ENCODE measurements around the gene NOSIP. TPM values are rescaled to one million over a fixed set of nuclear protein-coding genes. Genes with fewer than 3 reads are reported as not detected.

NOSIP gene
- total and polyA plus RNA-seq, 11 donors, result 37.3 to 91.3 (median 49.0) TPM

DNA sequence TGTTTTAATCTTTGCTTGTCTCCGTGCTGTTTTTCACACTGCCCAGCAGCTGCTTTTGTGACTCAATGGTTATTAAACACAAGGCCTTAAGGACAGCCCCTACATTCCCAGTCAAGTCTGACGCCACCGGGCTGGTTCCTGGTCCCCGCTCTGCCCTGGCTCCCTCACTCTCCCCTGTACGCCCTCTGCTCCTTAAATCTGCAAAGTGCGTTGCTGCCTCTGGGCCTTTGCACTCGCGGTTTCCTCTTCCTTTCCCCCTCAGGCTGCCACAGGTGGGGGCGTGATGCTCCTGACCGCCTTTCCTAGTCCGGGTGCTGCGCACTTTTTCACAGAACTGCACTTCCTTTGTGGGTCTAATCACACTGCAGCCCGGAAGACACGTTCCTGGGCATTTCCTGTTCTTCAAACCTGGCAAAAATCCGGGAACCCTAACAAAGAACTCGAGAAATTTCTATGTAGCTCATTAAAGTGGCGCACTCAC, 25.6 kb downstream of the NOSIP start:
- H3K27ac ChIP-seq, result peak overlapping the region in 9 of 12 donors; percentile 6 to 64 (median 43)
- DNase-seq (peak in 4 of 5 donors; percentile 36 to 69 (median 48)), ATAC-seq (peak in 3 of 4 donors; percentile 3 to 69 (median 33))
- no peak overlapping the region for H3K4me3 ChIP-seq
- H3K36me3 ChIP-seq, result peaks cover 0 to 72% (median 50%) of the 10 kb centered on the region in 9 donors
- peaks cover 0 to 54% (median 0%) of the 10 kb centered on the region in 12 donors for H3K4me1 ChIP-seq
- no peak for TF ChIP-seq POLR2A (IDR thresholded peaks at IDR 0.05)
- intact Hi-C loops (cut with DNase I), result no loop called here
- no peaks in the 10 kb centered on the region for H3K9me3 ChIP-seq
- H3K27me3 ChIP-seq, result no peaks in the 10 kb centered on the region
- WGBS, 4 donors, result 65 to 74% (median 71%) methylated on average over 17 of the region's 17 CpGs

DNA sequence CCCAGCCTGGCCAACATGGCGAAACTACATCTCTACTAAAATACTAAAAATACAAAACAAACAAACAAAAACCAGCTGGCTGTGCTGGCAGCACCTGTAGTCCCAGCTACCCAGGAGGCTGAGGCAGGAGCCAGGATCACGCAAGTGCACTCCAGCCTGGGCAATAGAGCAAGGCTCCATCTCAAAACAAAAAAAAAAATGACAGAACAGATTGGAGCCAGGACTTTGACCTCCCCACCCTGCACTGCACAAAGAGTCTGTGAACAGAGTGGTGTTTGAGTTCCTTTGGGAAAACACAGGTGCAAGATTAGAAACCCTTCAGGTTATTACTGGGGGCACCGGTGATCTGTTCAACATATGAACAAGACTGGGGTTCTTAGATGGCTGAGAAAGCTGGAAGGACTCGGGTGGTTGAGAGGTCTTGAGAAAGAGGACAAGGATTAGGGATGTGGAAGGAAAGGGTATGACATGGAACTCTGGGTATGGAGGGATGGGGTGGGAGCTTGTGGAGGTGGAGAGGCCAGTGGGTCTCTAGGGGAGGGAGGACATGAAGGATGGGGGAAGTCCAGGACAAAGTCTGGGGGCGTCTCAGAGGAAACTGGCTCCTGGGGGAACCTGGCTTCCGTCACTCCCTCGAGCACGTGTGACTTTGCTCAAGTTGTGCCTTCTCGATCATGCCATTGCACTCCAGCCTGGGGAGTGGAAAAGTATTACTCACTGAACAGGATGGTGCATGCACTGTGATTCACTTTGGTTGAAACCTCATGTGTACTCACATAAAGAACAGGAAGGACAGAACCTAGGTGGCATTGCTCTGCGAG, 26.7 kb downstream of the NOSIP start:
- peaks cover 0 to 61% (median 40%) of the 10 kb centered on the region in 9 donors for H3K36me3 ChIP-seq
- H3K27ac ChIP-seq, result peak overlapping the region in 1 of 12 donors; percentile 63
- H3K4me1 ChIP-seq, result peaks cover 0 to 50% (median 0%) of the 10 kb centered on the region in 12 donors
- DNase-seq (no peak), ATAC-seq (no peak)
- no peak for TF ChIP-seq POLR2A (IDR thresholded peaks at IDR 0.05)
- H3K27me3 ChIP-seq, result no peaks in the 10 kb centered on the region
- 71 to 85% (median 76%) methylated on average over 10 of the region's 10 CpGs for WGBS, 4 donors
- H3K9me3 ChIP-seq, result no peaks in the 10 kb centered on the region
- H3K4me3 ChIP-seq, result no peak overlapping the region
- intact Hi-C loops (cut with DNase I), result no loop called here

DNA sequence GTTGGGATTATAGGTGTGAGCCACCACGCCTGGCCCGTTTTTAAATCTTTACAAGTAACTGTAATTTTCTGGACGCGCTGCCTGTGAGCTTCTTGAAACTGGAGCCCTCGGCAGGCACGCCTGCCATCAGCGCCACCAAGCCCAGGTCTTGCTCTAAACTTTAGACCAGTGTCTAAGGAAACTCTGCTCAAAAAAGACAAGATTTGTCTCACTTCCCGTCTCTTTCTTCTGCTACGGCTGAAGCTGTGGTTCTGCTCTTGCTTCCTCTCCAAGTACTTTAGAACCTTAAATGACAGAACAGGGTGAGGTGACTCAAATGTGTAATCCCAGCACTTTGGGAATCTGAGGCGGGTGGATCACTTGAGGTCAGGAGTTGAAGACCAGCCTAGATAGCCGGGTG, 27.6 kb downstream of the NOSIP start:
- DNase-seq (no peak), ATAC-seq (no peak)
- intact Hi-C loops (cut with DNase I), result no loop called here
- no peaks in the 10 kb centered on the region for H3K27me3 ChIP-seq
- no peak overlapping the region for H3K4me3 ChIP-seq
- peaks cover 0 to 52% (median 31%) of the 10 kb centered on the region in 9 donors for H3K36me3 ChIP-seq
- WGBS, 4 donors, result 93 to 96% (median 94%) methylated on average over 11 of the region's 11 CpGs
- TF ChIP-seq, protein P1, sequence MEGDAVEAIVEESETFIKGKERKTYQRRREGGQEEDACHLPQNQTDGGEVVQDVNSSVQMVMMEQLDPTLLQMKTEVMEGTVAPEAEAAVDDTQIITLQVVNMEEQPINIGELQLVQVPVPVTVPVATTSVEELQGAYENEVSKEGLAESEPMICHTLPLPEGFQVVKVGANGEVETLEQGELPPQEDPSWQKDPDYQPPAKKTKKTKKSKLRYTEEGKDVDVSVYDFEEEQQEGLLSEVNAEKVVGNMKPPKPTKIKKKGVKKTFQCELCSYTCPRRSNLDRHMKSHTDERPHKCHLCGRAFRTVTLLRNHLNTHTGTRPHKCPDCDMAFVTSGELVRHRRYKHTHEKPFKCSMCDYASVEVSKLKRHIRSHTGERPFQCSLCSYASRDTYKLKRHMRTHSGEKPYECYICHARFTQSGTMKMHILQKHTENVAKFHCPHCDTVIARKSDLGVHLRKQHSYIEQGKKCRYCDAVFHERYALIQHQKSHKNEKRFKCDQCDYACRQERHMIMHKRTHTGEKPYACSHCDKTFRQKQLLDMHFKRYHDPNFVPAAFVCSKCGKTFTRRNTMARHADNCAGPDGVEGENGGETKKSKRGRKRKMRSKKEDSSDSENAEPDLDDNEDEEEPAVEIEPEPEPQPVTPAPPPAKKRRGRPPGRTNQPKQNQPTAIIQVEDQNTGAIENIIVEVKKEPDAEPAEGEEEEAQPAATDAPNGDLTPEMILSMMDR (IDR thresholded peaks at IDR 0.05), result no peak
- no peak for TF ChIP-seq POLR2A (IDR thresholded peaks at IDR 0.05)
- peak overlapping the region in 1 of 12 donors; percentile 63 for H3K27ac ChIP-seq
- H3K4me1 ChIP-seq, result peaks cover 0 to 50% (median 0%) of the 10 kb centered on the region in 12 donors
- H3K9me3 ChIP-seq, result no peaks in the 10 kb centered on the region

DNA sequence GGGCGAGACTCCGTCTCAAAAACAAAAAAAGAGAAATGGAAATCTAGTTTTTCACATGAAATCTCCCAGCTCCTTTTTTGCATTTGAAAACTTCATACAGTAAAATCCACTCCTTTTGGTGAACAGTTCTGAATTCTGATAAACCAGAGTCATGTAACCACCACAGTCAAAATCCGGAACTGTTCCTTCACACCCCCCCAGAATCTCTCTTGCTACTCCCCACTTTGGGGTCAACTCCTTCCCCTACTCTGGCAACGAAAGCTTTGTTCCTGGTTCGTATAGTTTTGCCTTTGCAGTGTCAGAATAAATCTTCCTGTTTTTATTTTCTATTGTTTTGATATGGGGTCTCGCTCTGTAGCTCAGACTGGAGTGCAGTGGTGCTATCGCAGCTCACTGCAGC, 28.8 kb downstream of the NOSIP start:
- Histone ChIP-seq H3K9me3 (no peaks in the 10 kb centered on the region), H3K27me3 (no peaks in the 10 kb centered on the region), H3K4me1 (peaks cover 0 to 53% (median under 1%) of the 10 kb centered on the region in 12 donors), H3K4me3 (no peak overlapping the region), H3K27ac (peak overlapping the region in 1 of 12 donors; percentile 51), H3K36me3 (peaks cover 0 to 40% (median 19%) of the 10 kb centered on the region in 9 donors)
- 89 to 96% (median 93%) methylated on average over 7 of the region's 7 CpGs for WGBS, 4 donors
- no peak for DNase-seq
- TF ChIP-seq, protein P1 (IDR thresholded peaks at IDR 0.05), result no peak
- no peak for TF ChIP-seq POLR2A (IDR thresholded peaks at IDR 0.05)
- no peak for ATAC-seq
- intact Hi-C loops (cut with DNase I), result no loop called here

DNA sequence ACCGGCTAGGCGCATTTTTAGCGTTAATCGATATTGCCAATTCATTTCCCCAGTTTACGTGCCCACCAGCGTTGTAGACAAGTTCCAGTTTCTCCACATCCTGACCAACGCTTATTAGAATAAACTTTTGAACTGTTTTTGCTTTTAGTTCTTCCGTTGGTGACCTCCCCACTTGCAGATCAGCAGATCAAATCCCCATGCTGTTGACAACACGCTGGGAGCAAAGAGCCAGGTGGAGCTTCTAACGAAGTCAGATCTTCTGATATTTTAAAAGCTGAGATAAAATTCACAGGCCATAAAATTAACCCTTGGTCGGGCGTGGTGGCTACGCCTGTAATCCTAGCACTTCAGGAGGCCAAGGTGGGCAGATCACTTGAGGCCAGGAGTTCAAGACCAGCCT, 31.3 kb downstream of the NOSIP start:
- Histone ChIP-seq H3K27ac (no peak overlapping the region), H3K4me1 (peaks cover 0 to 38% (median 0%) of the 10 kb centered on the region in 12 donors), H3K27me3 (no peaks in the 10 kb centered on the region), H3K9me3 (no peaks in the 10 kb centered on the region), H3K36me3 (peaks cover 0 to 19% (median 0%) of the 10 kb centered on the region in 9 donors), H3K4me3 (no peak overlapping the region)
- WGBS, 4 donors, result 77 to 86% (median 81%) methylated on average over 13 of the region's 13 CpGs
- no peak for ATAC-seq
- no peak for DNase-seq
- TF ChIP-seq, protein P1 (IDR thresholded peaks at IDR 0.05), result no peak
- no peak for TF ChIP-seq POLR2A (IDR thresholded peaks at IDR 0.05)
- intact Hi-C loops (cut with DNase I), result loop anchor here in 4 of 10 donors (5.0 to 10.0 kb wide), 2 partner anchors 154 to 157 kb away; no protein-coding TSS in a partner anchor
